K562 (cell line): ENCODE results near the gene UBXN1. TPM values are rescaled to one million over a fixed set of nuclear protein-coding genes. Genes with fewer than 3 reads are reported as not detected.

Experiments
- ATAC-seq: fragments of 200-7000 bp; cut with Tn5 transposase; 3 replicates; pipeline ENCODE4 v1.9.1; 2020; ENCODE audit warnings: moderate library complexity
- BruUV-seq: library from RNA; stranded (reverse); fragments of 400-500 nt; replicated peaks from 2 replicates; lab custom pipeline; 2021; lab: Mats Ljungman, UMichigan
- CTCF ChIA-PET: fragments of 300-600 bp; formaldehyde crosslinking; extraction: SDS; loops from one replicate; lab custom pipeline; 2021; ENCODE audit warnings: low intra/inter-chr PET ratio; lab: Yijun Ruan, JAX
- POLR2A ChIA-PET: fragments of 300-600, 350-650 bp; sonication (Branson Sonifier 250); formaldehyde crosslinking; extraction: SDS; loops from one replicate; lab custom pipeline; 2021; ENCODE audit warnings: antibody characterized with exemption, inconsistent platforms; lab: Yijun Ruan, JAX
- DNase-seq, 4 experiments: peaks; one replicate each; pipeline versions ENCODE4 v3.0.0 to v3.0.0-alpha.2; 2011 to 2018; ENCODE audit warnings: low spot score in 3 of 4, mixed read lengths in 3 of 4; ENCODE audit errors: extremely low read depth in 1 of 4
- FAIRE-seq: peaks from 2 replicates; lab custom pipeline; 2011; peaks lifted over from hg19 to GRCh38; lab: Jason Lieb, UNC
- H2AFZ ChIP-seq: 2 replicates; pipeline ENCODE4 v1.6.0; 2011; ENCODE audit warnings: low read depth, low read length, control low read depth, inconsistent platforms
- H3K27ac ChIP-seq: fragments of 200-600 bp; 3 replicates; pipeline ENCODE4 v1.8.0; 2011; ENCODE audit warnings: low read depth, mild to moderate bottlenecking, control low read depth, inconsistent platforms, low read length, moderate library complexity, mixed read lengths; ENCODE audit errors: extremely low read depth
- H3K27me3 ChIP-seq, 2 experiments: fragments of 300-600 bp in 1 of 2; 2 replicates in 1 of 2; 3 replicates in 1 of 2; pipeline versions ENCODE4 v1.6.0 to v1.8.0; 2011; ENCODE audit warnings: inconsistent platforms in 2 of 2, low read length in 2 of 2, mild to moderate bottlenecking in 1 of 2, mixed read lengths in 1 of 2, moderate library complexity in 1 of 2; ENCODE audit not compliant: control insufficient read depth in 2 of 2, insufficient read depth in 2 of 2
- H3K36me3 ChIP-seq: fragments of 300-600 bp; 3 replicates; pipeline ENCODE4 v1.8.0; 2011; ENCODE audit warnings: mild to moderate bottlenecking, low read length, inconsistent platforms; ENCODE audit not compliant: control insufficient read depth, insufficient read depth
- H3K4me1 ChIP-seq, 2 experiments: fragments of 200-600 bp in 1 of 2; replicated peaks in 1 of 2; 2 replicates in 1 of 2; 3 replicates in 1 of 2; pipeline versions ENCODE4 v1.5.1 to v1.8.0; 2011; ENCODE audit warnings: inconsistent platforms in 2 of 2, low read length in 2 of 2, mild to moderate bottlenecking in 1 of 2, mixed read lengths in 1 of 2, moderate library complexity in 1 of 2; ENCODE audit not compliant: control insufficient read depth in 2 of 2, insufficient read depth in 2 of 2
- H3K4me2 ChIP-seq: 2 replicates; pipeline ENCODE4 v1.6.1; 2011; ENCODE audit warnings: low read length, control low read depth, inconsistent platforms, mixed read lengths; ENCODE audit not compliant: insufficient read depth
- H3K4me3 ChIP-seq: fragments of 200-600 bp; sonication (generic), shearing (Covaris generic); 2 replicates; pipeline ENCODE4 v1.5.1; 2016; ENCODE audit warnings: control low read depth, inconsistent platforms
- H3K79me2 ChIP-seq: fragments of 200-600 bp; 3 replicates; pipeline ENCODE4 v1.8.0; 2011; ENCODE audit warnings: low read length, inconsistent platforms; ENCODE audit not compliant: control insufficient read depth, insufficient read depth
- H3K9ac ChIP-seq, 2 experiments: 2 replicates each; pipeline versions ENCODE4 v1.6.0 to v1.6.1; 2011; ENCODE audit warnings: low read depth in 2 of 2, low read length in 2 of 2, control low read depth in 1 of 2, inconsistent platforms in 1 of 2, mild to moderate bottlenecking in 1 of 2, mixed read lengths in 1 of 2; ENCODE audit not compliant: insufficient read depth in 1 of 2
- H3K9me1 ChIP-seq: one replicate; pipeline ENCODE4 v1.6.0; 2011; ENCODE audit warnings: inconsistent platforms, mild to moderate bottlenecking, low read length, moderate library complexity; ENCODE audit not compliant: control insufficient read depth, insufficient read depth
- H3K9me3 ChIP-seq: replicated peaks from 2 replicates; pipeline ENCODE4 v1.5.1; 2011; ENCODE audit warnings: low read depth, low read length, inconsistent platforms; ENCODE audit not compliant: control insufficient read depth, insufficient read depth
- H4K20me1 ChIP-seq: replicated peaks from 2 replicates; pipeline ENCODE4 v1.6.1; 2011; ENCODE audit warnings: low read length, inconsistent platforms, mixed read lengths; ENCODE audit not compliant: control insufficient read depth, insufficient read depth
- BACH1 ChIP-seq: fragments of 200-800 bp; sonication (Bioruptor generic); IDR thresholded peaks from 2 replicates; pipeline ENCODE4 v1.6.1; 2016; ENCODE audit warnings: missing genetic modification characterization, missing compliant biosample characterization
- BRD9 ChIP-seq: fragments of 450-650 bp; IDR thresholded peaks from 2 replicates; pipeline ENCODE4 v1.6.1; 2018; ENCODE audit warnings: low read depth; ENCODE audit not compliant: partially characterized antibody
- CBFA2T3 ChIP-seq: fragments of 450-650 bp; IDR thresholded peaks from 2 replicates; pipeline ENCODE4 v1.6.1; 2017
- GATAD2A ChIP-seq: fragments of 450-650 bp; IDR thresholded peaks from 2 replicates; pipeline ENCODE4 v1.6.1; 2017
- NCOR1 ChIP-seq: fragments of 450-650 bp; IDR thresholded peaks from 2 replicates; pipeline ENCODE4 v1.6.1; 2016; ENCODE audit warnings: mild to moderate bottlenecking, moderate library complexity
- RBFOX2 ChIP-seq: fragments of 200-400 bp; formaldehyde crosslinking; IDR thresholded peaks from 2 replicates; pipeline ENCODE4 v1.6.1; 2017; ENCODE audit warnings: low read depth, mild to moderate bottlenecking, low read length, moderate library complexity
- STAG1 ChIP-seq: sonication (generic); formaldehyde crosslinking; IDR thresholded peaks from 2 replicates; pipeline ENCODE4 v1.5.0; 2020; ENCODE audit warnings: missing genetic modification reagents, borderline replicate concordance
- ZFX ChIP-seq: sonication (generic); formaldehyde crosslinking; IDR thresholded peaks from 2 replicates; pipeline ENCODE4 v1.8.0; 2022; ENCODE audit warnings: mild to moderate bottlenecking, missing genetic modification reagents, moderate library complexity
- ZNF707 ChIP-seq: fragments of 250-450 bp; sonication (Bioruptor Pico); conservative IDR thresholded peaks from 2 replicates; pipeline ENCODE4 v1.8.0; 2022; ENCODE audit warnings: inconsistent platforms, mild to moderate bottlenecking, moderate library complexity
- WGBS: fragments of 100-300 bp; shearing (Covaris generic); methylation state at CpG from one replicate; pipeline ENCODE4 v1.1.6; 2016; ENCODE audit warnings: low coverage, mixed read lengths; ENCODE audit not compliant: insufficient coverage; ENCODE audit errors: missing lambda C conversion rate; 5-methylcytosine and 5-hydroxymethylcytosine counted together
- in situ Hi-C: fragments of 300-500 bp; cut with MboI; formaldehyde crosslinking; loops from 4 replicates; pipeline ENCODE4 v1.15.0; 2018; ENCODE audit warnings: inconsistent platforms, mixed read lengths
- intact Hi-C: fragments of 100-400 bp; cut with micrococcal nuclease; formaldehyde crosslinking; loops from 2 replicates; pipeline ENCODE4 v1.14.2; 2022
- polyA plus RNA-seq, 8 experiments: library from polyadenylated mRNA; depleted of rRNA in 4 of 8; stranded (reverse) in 5 of 8; unstranded in 3 of 8; fragments of >200 nt; fragmentation: Nextera tagmentation in 2 of 8; fragmentation: Illumina TruSeq in 1 of 8; extraction: Ambion mirVana in 2 of 8; extraction: Trizol in 1 of 8; gene quantifications; 2 replicates each; pipeline versions ENCODE4 v1.2.1 to v1.2.3, GENCODE V29; 2011 to 2014; ENCODE audit warnings: inconsistent platforms in 1 of 8, missing spikeins in 1 of 8
- total RNA-seq, 7 experiments: library from RNA; depleted of rRNA in 6 of 7; stranded (reverse); fragments of >200 nt in 6 of 7; fragmentation: Illumina TruSeq in 2 of 7; extraction: Trizol in 2 of 7; gene quantifications; 2 replicates each; pipeline versions ENCODE4 v1.2.1 to v1.2.3, GENCODE V29; 2011 to 2021; ENCODE audit warnings: low replicate concordance in 1 of 7
- TF ChIP-seq, protein P1 (sequence below): fragments of 450-650 bp; formaldehyde crosslinking; IDR thresholded peaks from 2 replicates; pipeline ENCODE4 v1.4.0; 2020; ENCODE audit warnings: mild to moderate bottlenecking, moderate library complexity

UBXN1 gene
- total and polyA plus RNA-seq, 9 of the 15 experiments (the other 6 are each of a cell fraction or from before 2014, with no cell fraction given), result 4.8 to 263 (median 99.7) TPM

DNA sequence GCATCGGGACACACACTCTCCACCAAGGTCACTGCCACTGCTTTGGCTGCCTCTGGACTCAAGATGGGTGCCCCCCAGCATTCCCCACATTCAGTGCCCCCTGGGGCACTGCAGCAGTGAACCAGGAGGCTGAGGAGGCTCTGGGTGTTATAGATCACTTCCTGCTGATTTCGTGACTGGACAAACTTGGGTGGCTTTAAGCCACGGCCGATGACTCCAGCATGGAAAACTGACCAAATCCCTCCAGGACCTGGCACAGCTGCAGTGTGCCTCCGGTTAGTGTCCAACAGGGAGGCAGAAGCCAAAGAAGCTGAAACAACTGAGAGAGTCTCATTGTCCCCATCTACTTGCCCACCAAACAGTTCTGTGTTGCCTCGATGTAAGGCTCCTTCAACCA is 31.3 kb downstream of the UBXN1 start:
- no peak for DNase-seq
- H3K9me1 ChIP-seq, result no peaks in the 10 kb centered on the region
- in situ Hi-C loops (no loop called here), intact Hi-C loops (loop anchor here (2.0 kb wide), 2 partner anchors 17 to 35 kb away; partner anchors contain the start of genes C11orf98, CSKMT, EML3 and ROM1)
- BruUV-seq, result no TSS peak
- 69% methylated on average over 6 of the region's 6 CpGs for WGBS
- H3K36me3 ChIP-seq, result peaks cover 69% of the 10 kb centered on the region
- POLR2A ChIA-PET, result interaction anchor here (0.6 to 2.8 kb wide), 5 partner anchors 10 to 1043 kb away, joined by 3 to 40 read pairs (median 8); partner anchors contain the start of genes C11orf98, CSKMT, LBHD1 and UQCC3
- H4K20me1 ChIP-seq, result peaks cover 20% of the 10 kb centered on the region
- no peak for ATAC-seq
- H3K9me3 ChIP-seq, result no peaks in the 10 kb centered on the region
- no peaks in the 10 kb centered on the region for H3K27me3 ChIP-seq
- TF ChIP-seq CBFA2T3 (no peak), RBFOX2 (no peak; the same call in 1 of the 2 replicates), GATAD2A (no peak), BRD9 (no peak), STAG1 (CRISPR knock-in tag) (no peak), ZNF707 (CRISPR knock-in tag) (no peak), NCOR1 (no peak), ZFX (CRISPR knock-in tag) (no peak), BACH1 (tag) (no peak)
- TF ChIP-seq, protein P1, sequence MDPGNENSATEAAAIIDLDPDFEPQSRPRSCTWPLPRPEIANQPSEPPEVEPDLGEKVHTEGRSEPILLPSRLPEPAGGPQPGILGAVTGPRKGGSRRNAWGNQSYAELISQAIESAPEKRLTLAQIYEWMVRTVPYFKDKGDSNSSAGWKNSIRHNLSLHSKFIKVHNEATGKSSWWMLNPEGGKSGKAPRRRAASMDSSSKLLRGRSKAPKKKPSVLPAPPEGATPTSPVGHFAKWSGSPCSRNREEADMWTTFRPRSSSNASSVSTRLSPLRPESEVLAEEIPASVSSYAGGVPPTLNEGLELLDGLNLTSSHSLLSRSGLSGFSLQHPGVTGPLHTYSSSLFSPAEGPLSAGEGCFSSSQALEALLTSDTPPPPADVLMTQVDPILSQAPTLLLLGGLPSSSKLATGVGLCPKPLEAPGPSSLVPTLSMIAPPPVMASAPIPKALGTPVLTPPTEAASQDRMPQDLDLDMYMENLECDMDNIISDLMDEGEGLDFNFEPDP (CRISPR knock-in tag), result no peak
- TF ChIP-seq, all 486 proteins: peak for 0
- peaks cover 15 to 43% of the 10 kb centered on the region in 2 experiments for H3K4me1 ChIP-seq
- no peak overlapping the region for H3K4me3 ChIP-seq
- H3K27ac ChIP-seq, result no peak overlapping the region; the same call in 2 of the 3 replicates
- FAIRE-seq, result no peak
- H3K9ac ChIP-seq, result peak overlapping the region in 1 of 2 experiments; percentile 85; a peak in 2 of 4 replicates
- H3K79me2 ChIP-seq, result peaks cover 67% of the 10 kb centered on the region
- H2AFZ ChIP-seq, result no peak overlapping the region
- H3K4me2 ChIP-seq, result no peak overlapping the region
- CTCF ChIA-PET, result no interaction called here
